MV-4-11 (cell line): ENCODE data around the gene CHRNA5.
"Not testable (repeated sequence)": the region's sequence is repeated elsewhere in the genome, so short reads cannot be mapped to it uniquely, and the experiment has no call there.

ENCODE experiments used
- DNase-seq: peaks from one replicate; lab custom pipeline; 2025; lab: John Stamatoyannopoulos, UW

CHRNA5 gene

DNA sequence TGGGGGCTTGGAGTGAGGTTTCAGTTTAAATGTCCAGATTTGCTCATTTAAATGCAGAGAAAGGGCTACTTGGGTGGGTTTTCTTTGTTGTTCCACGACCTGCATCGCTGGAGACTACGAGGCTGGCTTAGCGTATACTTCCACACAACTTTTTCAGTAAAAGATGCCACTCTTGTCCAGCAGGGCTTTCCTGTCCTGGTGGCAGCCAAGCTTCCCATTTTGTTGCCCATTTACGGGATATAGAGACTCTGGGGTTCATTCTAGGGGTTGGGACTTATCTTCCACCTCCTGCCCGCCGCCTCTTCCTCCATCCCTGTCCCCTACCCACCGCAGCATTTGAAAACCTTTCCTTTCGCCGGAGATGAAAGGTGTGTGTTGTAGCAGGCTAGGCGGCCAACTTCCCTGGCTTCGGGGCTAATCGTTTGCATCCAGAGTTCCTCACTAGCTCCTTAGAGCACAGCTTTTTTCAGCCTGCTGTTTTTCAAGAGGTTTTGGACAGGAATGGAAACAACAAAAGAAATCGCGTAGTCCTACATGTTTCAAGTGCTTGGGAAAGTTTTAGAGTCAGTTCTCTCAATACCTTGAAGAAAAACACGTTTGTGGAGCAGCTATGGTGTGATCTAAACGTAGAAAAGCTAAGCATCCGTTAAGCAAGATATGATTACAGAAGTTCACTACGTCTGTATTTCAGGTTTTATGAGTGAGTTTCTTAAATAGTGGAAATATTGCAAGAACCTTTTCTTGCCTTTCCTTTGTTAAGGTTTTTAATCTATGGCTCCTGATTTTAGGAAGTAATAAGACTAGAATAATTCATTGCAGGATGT, 843 bp downstream of the CHRNA5 start:
- no peak for DNase-seq

DNA sequence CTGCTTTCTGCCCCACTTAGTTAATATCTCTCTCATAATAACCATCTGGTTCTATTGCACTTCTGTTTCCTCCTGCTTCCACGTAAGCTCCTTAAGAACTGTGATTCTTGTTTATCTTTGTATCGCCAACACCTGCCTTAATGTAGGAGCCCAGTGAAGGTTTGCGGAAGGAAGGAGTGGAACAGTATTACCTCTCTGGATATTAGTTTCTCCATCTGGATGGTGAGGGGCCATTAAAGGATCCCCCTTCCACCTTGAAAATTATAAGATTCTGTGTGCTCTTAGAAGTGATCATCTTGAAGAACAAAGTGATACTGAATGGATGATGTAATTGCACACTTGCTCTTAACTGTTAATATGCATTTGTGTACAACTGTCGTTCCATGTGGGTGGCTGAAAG, 2.2 kb downstream of the CHRNA5 start:
- DNase-seq, result no peak

DNA sequence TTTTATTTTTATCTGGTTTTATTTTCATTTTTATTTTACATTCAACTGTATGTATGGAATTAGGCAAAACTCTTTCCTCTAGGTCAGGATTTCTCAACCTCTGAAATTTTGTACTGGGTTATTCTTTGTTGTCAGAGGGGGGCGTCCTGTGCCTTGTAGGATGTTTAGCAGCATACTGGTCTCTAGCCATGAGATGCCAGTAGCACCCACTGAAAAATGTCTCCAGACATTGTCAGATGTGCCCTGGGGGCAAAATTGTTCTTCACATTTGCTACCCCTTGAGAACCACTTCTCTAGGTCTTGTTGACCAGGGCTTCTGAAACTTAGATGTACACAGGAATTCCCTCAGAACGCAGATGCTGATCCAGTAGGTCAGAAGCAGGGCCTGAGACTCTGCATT, 5.4 kb downstream of the CHRNA5 start:
- no peak for DNase-seq

DNA sequence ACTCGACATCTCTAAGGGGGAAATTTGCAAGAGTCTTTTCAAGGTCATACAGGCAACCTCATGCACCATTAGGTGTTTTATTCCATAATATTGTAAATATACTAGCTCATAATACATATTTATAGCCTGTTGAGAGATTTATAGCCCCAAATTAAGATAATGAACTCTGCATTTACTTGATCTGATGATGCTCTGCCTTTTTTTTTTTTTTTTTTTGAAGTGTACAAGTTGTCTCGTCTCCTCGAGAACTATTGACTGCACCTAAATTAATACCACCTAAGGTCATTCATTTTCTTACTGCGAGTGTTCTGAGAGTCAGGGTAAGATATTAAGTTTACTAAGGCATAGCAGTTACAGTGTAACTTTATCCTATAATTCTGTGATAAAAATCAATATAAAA, 6.1 kb downstream of the CHRNA5 start:
- DNase-seq, result no peak

DNA sequence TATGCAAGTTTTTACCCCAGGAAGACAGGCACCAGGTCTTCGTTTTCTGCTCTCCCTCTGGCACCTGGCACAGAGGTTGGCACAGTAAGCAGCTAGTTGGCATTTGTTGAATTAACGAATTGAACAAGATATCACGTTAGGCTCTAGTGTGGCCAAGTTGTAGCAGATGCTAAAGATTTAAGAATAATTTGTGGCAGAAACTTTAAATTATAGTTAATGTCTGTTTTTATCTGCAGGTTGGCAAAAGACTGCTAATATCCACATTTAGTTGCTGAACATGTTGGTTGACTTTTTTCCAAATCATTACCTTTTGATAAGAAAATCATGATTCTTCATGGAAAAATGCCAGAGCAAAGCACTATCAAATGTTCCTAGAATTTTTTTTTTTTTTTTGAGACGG, 8.1 kb downstream of the CHRNA5 start:
- DNase-seq, result no peak

DNA sequence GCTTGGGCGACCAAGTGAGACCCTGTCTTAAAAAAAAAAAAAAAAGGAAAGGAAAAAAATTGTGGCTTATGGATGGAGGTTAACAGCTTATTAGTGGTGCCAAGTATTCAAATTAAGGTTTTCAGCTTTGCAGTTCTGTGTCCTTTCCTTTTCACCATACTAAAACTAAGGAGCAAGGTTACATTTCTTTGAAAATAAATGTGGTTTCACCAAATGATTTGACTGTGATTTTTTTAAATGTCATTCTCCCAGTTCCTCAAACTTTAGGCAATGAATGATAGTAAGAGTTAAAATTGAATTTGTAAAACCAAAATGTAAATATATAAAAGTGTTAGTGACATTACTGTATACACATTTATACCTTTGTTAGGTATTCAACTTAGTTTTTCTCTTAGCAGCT, 9.6 kb downstream of the CHRNA5 start:
- DNase-seq, result no peak

DNA sequence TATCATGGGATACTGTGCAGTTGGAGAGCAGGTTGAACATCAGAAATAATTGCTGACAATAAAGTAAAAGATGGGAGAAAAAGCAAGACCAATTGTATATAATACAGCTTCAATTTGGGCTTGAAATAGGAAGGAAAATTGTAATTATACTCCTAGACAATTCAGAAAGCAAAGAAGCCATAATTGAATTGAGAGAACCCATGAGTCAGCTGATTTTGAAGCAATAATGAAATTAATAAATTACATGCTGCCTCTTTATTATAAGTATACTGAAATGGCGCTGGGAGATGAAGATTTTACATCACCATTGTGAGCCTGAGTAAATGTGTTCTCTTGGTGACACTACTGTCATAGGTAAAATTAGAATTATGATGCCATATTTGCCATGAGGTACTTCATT, 32.3 kb downstream of the CHRNA5 start:
- no peak for DNase-seq

DNA sequence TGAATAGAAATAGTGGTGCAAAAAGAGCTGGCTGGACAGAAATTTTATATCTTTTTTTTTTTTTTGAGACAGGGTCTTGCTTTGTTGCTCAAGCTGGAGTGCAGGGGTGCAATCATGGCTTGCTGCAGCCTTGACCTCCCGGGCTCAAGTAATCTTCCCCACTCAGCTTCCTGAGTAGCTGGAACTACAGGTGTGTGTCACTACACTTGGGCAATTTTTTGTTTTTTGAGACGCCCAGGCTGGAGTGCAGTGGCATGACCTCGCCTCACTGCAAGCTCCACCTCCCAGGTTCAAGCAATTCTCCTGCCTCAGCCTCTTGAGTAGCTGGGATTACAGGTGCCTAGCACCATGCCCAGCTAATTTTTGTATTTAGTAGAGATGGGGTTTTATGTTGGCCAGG, 33.0 kb downstream of the CHRNA5 start:
- DNase-seq, result no peak

DNA sequence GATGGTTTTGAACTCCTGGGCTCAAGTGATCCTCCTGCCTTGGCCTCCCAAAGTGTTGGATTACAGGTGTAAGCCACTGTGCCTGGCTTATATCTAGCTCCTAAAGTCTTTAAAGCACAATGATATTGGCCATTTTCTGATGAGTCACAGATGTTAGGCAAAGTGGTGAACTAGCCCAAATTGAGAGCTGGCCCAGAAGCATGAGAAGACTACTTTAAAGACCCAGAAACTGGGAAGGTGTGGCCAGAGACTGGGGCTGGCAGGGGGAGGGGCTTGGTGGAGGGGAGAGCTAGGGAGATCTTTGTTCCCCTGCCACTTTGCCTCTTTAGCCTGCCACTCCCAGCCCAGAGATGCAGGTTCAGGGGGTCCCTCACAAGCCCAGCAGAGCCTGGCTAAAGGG, 33.9 kb downstream of the CHRNA5 start:
- no peak for DNase-seq

DNA sequence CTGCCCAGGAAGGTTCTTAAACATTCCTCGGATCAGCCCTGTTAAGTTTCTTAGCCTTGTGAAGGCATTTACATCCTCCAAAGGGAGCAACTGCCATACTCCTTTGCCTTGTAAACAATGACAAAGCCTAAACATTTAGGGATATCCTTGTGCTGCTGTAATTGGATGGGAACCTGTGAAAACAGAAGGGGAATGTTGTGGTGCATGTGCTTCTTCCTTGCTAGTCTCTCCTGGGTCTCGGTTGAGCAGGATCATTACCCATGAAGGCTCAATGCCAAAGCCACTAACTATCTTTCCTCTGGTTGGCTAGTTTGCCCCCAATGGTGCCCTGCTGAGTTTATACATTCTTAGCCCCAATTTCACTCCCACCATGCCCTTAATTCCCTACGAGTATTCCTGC, 38.1 kb downstream of the CHRNA5 start:
- no peak for DNase-seq

DNA sequence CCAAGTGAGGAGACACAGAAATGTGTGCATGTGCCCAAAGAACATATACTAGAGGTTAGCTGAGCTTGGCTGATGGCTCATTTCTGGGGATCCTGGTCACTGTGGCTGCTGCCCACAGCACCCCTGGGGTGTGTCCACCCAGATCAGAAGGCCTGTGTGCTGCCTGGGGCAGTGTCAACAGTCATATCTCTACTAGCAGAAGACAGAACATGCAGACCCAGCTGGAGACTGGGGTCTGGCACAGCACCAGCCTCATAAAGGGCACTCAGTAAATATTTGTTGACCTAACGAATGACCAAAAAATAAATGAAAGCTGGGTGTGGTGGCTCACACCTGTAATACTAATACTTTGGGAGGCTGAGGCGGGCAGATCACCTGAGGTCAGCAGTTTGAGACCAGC, 39.1 kb downstream of the CHRNA5 start:
- DNase-seq, result no peak

DNA sequence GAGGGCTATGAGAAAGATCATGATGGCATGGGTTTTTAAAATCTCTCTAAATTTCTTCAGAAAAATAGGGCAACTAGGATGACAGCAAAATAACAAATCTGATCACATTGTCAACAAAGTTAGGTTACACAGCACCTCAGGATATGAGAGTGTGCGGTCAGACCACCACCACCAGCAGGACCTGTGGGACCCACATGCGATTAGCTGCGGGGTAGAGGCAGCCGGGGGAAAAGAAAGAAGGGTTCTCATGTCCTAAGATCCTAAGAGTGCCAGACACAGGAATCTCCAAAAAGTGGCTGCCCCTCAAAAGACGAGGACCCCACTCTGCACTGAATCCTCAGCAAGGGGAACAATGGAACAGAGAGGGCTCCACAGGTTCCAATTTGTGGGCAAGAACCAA, 39.9 kb downstream of the CHRNA5 start:
- DNase-seq, result no peak

DNA sequence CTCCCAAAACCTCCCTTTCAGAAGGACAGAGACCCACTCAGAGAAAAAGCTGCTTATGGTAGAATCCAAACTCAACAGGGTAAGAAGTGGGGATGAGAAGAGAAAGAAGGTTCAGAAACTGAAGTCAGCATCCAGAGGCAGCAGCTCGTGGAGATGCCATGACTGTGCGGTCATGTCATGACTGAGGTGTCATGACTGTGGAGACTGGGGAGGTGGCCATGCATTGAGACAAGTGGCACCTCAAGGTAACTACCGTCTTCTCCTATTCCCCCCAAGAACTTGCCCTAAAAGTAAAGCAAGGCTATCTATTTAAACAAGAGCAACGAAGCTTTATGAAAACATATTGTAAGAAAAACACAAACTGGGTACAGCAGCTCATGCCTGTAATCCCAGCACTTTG, 40.4 kb downstream of the CHRNA5 start:
- no peak for DNase-seq

DNA sequence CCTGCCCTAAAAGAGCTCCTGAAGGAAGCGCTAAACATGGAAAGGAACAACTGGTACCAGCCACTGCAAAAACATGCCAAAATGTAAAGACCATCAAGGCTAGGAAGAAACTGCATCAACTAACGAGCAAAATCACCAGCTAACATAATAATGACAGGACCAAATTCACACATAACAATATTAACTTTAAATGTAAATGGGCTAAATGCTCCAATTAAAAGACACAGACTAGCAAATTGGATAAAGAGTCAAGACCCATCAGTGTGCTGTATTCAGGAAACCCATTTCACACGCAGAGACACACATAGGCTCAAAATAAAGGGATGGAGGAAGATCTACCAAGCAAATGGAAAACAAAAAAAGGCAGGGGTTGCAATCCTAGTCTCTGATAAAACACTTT, 44.2 kb downstream of the CHRNA5 start:
- not testable (repeated sequence) for DNase-seq

DNA sequence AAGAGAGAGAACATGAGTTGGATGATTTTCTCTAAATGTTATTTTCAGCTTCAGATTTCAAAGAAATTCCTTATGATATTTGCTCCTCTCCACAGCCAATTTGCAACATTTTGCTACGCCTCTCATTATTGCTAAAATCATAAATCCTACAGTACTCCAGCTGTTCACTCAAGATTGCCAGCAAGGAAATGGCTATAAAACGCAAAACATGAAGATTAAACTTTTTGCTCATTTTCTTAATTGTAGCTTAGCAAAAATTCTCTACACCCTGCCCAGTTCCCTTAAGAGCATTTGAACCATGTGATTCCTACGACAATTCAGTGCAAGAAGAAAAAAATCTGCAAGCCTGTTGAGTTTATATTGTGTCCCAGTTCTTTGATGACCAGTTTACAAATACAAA, 48.7 kb downstream of the CHRNA5 start:
- DNase-seq, result no peak

DNA sequence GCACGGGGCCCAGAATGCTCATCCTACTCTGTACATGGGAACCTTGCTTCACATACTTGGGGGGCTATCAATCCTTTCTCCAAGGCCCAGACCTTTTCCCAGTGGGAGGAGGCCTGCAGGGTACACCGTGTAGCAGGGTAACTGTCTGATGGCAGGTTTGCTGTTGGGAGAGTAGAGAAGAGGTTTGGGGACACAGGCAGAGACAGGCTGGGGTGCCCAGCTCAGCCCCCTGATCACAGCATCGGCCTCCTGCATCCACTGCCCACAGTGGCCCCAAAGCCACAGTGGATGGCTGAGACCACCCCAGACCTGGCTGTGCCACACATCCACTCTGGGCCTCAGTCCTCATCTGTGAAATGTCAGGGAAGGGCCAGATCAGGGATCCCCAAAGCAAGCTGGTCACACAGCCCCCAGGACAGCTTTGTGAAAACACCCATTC, 49.9 kb downstream of the CHRNA5 start:
- no peak for DNase-seq

DNA sequence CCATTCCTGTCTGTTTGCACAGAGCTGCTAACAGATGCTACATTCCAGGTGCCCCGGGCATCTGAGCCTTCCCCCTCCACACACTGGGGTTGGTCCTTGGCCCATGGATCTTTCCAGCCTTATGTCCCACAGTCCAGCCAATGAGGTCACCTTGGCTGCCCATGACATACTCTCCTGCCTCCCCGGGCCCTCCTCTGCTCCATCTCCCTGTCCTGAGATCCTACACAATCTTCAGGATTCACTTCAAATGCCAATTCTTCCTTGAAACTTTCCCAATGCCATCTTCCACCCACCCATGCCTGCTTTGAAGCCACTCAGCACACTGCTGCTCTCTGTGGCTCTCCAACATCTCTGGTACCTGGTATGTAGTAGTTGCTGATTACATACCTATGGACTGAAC, 51.2 kb downstream of the CHRNA5 start:
- no peak for DNase-seq

DNA sequence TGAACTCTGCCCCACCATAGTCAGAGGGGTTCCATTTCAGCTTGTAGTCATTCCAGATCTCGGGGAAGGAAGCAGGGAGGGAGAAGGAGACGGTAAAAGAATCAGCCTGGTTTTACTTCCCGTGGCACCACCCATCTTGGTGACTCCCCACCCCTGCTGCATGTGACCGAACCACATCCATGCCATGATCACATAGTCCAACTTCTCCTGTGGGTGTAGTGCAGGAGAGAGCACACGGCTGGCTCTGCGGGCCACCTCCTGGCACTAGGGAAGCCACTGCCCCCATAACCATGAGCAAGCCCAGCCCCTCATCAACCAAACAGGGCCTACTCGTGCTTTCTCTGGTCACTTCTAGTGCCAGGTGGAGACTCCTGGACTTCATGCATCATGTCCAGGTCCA, 51.8 kb downstream of the CHRNA5 start:
- DNase-seq, result peak; percentile 33

DNA sequence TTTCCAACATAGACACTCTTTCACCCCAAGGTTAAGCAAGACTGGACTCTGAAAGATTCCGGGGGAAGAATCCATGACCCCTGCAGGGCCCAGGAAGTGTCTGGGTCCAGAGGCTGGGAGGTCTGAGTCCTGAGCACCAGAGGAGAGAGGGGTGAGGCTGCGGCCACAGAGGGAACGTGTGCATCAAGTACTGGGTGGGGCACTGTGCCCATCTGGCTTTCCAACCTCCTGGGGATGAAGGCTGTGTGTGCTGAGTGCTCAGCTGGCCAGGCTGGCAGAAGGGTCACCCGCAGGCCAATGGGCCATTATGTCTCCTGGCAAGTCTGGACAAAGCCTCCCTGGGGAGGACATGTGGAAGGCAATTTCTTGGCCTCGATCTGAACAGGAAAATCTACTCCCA, 52.2 kb downstream of the CHRNA5 start:
- DNase-seq, result no peak

DNA sequence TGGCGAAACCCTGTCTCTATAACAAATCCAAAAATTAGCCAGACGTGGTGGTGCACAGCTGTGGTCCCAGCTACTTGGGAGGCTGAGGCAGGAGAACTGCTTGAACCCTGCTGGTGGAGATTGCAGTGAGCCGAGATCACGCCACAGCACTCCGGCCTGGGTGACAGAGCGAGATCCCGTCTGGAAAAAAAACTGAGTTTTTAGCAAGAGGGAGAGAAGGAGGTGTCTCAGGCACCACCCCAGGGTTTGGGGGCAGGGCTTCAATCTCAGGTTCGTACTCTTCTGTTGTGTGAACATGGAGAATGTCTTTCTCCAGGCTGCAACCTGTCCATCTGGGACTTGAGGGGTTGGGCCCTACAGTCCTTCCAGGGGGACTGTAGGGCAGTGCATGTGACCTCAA, 52.7 kb downstream of the CHRNA5 start:
- no peak for DNase-seq

DNA sequence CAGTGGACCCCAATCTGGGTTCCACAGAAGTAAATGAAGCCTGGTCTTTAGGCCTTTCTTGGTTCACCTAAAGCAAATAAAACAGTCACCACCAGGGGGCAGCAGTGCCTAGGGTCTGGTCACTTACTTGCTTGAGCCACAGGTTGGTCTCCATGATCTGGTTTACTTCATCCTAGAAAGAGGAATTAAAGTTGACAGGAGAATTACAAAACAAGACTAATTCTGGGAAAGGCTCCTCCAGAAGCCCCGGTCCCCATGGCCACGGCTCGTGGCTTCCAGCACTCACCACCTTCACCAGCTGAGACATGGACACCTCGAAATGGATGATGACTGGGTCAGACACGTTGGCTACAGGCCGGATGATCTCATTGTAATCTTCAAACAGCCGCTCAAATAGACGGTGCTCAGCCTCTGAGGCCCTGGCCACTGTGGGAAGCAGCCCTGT, 53.2 kb downstream of the CHRNA5 start:
- DNase-seq, result peak; percentile 74

DNA sequence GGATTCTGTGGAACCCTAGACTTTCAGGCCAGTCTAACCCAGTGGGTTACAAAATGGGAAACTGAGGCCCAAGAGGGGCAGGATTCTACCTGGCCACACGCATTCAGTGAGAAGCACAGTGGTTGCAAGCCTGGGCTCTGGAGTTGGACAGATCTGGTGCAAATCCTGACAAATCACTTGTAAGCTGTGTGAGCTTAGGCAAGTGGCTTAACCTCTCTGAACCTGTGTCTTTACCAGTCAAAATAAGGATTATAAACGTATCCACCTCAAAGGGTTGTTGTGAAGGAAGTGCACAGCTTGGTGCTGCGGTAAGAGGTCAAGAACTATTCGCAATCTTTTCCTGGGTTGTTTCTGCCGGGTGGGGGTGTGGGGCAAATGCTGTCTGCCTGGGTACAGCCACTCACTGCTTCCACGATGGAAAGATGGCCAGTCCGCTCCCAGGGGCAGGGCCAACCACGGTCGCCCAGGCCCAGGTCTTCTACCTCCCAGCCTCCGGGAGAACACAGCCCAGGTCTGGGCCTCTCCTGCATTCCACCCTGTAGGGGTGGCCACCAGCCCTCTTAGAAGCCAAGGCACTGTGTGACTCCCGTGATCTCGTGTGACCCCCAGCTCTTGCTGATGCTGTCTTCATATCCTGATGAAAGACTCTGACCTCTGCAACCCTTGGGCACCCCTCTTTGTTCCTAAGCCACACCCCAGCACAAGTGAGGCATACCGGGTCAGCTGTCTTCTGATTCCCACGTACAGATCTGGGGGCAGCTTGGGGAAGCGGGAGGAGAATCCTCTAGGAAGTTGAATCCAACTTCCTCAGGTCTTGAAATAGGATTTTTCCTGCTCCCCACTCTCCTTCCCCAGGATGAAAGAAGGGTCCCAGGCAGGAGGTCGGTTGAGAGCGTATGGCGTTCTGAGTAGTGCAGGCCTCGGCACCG, 54.0 kb downstream of the CHRNA5 start:
- DNase-seq, result no peak

DNA sequence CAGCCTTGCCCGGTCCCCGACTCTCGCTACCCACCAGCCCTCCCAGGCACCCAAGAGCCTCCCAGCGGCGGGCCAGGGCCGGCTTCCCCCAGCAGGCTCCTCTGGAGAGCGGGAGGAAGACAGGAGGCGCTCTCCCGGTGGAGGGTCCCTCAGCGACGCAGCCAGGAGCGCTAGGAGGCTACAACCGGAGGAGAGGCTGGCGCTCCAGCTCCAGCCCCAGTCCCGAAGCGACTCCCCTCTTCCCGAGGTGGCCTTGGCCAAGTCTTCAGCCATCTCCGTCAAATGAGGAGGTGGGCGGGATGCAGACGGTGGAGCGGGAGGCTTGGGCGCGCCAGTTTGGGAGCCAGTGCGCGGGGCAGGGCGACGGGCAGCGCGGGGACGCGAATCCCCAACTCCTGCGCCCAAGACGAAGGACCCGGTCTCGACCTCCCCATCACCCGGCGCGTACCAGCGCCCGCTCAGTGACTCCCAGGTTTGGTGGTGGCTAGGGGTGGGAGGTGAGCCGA, 54.8 kb downstream of the CHRNA5 start:
- no peak for DNase-seq
